H1 (cell line): Measurements from ENCODE around the gene APOBEC2. TPM values are rescaled to one million over a fixed set of nuclear protein-coding genes. Genes with fewer than 3 reads are reported as not detected.

Source experiments
- ATF2 ChIP-seq: IDR thresholded peaks from 2 replicates; pipeline ENCODE4 v1.6.1; 2012; ENCODE audit warnings: low read length, inconsistent platforms
- CHD7 ChIP-seq: fragments of 300-600 bp; sonication (generic); IDR thresholded peaks from 2 replicates; pipeline ENCODE4 v1.7.1; 2012; ENCODE audit warnings: low read length, moderate library complexity, mild to moderate bottlenecking, inconsistent platforms; ENCODE audit not compliant: insufficient replicate concordance
- E2F6 ChIP-seq: IDR thresholded peaks from 2 replicates; pipeline ENCODE4 v1.6.1; 2012; ENCODE audit warnings: inconsistent platforms
- GABPA ChIP-seq: IDR thresholded peaks from 2 replicates; pipeline ENCODE4 v1.6.1; 2011; ENCODE audit warnings: mild to moderate bottlenecking, low read length, moderate library complexity, borderline replicate concordance; ENCODE audit not compliant: insufficient read depth
- JUN ChIP-seq: IDR thresholded peaks from 2 replicates; pipeline ENCODE4 v1.6.1; 2011; ENCODE audit warnings: low read depth, mild to moderate bottlenecking, improper control_type of control experiment, low read length
- KDM1A ChIP-seq: fragments of 200-600, 300-600 bp; sonication (generic); IDR thresholded peaks from 2 replicates; pipeline ENCODE4 v1.7.1; 2016; ENCODE audit warnings: mild to moderate bottlenecking, low read length, borderline replicate concordance
- TBP ChIP-seq: IDR thresholded peaks from 2 replicates; pipeline ENCODE4 v1.6.1; 2011; ENCODE audit warnings: low read depth, low read length, improper control_type of control experiment
- YY1 ChIP-seq: IDR thresholded peaks from 2 replicates; pipeline ENCODE4 v1.6.1; 2011; ENCODE audit warnings: low read depth, mild to moderate bottlenecking, low read length
- polyA plus RNA-seq, 7 experiments: library from polyadenylated mRNA; depleted of rRNA in 3 of 7; stranded (reverse) in 5 of 7; unstranded in 2 of 7; fragments of >200 nt in 5 of 7; fragments of 200-250 nt in 2 of 7; gene quantifications; 1 replicate in 5 of 7; 2 replicates in 1 of 7; 4 replicates in 1 of 7; pipeline versions ENCODE4 v1.2.1 to v1.2.3, GENCODE V29; 2011 to 2013; ENCODE audit warnings: missing spikeins in 2 of 7, mixed read lengths in 2 of 7
- total RNA-seq: library from RNA; stranded (reverse); fragmentation: NEBNext Ultra II Directional; extraction: Animal tissue kit (Norgen Biotek cat#: 25700); gene quantifications from 2 replicates; pipeline ENCODE4 v1.2.1, GENCODE V29; 2021

Gene APOBEC2
- total and polyA plus RNA-seq, 2 of the 8 experiments (the other 6 are each of a cell fraction or from before 2014, with no cell fraction given): not detected

- TF ChIP-seq E2F6 (no peak), GABPA (no peak), YY1 (no peak), CHD7 (no peak), TBP (no peak), ATF2 (no peak), JUN (no peak), KDM1A (no peak)
Observed at GRCh38 chr6:41013466-41014153, 39.4 kb upstream of the APOBEC2 start (continued).
